GM19468 (cell line): ENCODE results near the gene RPS21.
A peak's percentile ranks its signal among the peaks of the same experiment; 100 is the strongest.

Source experiments
- ATAC-seq: cut with Tn5 transposase; IDR thresholded peaks from one replicate; pipeline ENCODE4 v1.9.1; 2021; ENCODE audit warnings: mild to moderate bottlenecking, moderate library complexity, moderate number of reproducible peaks; ENCODE audit not compliant: unreplicated experiment; ENCODE audit errors: extremely low read depth

Gene RPS21

DNA sequence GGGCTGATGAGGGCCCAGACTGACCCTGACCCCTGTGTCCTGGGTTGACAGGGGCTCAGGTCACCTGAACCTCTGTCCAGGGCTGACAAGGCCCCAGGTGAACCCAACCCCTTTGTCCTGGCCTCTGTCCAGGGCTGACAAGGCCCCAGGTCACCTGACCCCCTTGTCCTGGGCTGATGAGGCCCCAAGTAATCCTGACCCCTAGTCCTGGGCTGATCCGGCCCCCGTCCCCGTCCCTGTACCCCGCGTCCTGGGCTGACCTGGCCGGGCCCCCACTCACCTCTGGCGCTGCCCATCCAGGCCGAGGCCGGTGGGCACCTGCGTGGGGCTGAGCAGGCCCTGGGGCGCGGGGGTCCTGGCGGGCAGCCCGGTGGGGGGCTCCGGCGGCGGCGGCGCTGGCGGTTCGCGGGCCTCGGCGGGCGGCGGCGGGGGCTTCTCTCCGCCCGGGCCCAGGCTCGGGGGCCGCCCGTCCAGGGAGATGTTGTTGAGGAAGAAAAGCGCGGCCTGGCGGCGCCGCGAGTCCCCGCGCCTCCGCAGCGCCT is 19.8 kb downstream of the RPS21 start:
- no peak for ATAC-seq

GRCh38 chr20:62407221-62407992 is 20.5 kb downstream of the RPS21 start, which contains the start of gene CABLES2:
CABLES2 (minus strand) TSS chr20:62407285; CDS start chr20:62407276, 9 bp downstream.
- ATAC-seq, result peak; percentile 80

DNA sequence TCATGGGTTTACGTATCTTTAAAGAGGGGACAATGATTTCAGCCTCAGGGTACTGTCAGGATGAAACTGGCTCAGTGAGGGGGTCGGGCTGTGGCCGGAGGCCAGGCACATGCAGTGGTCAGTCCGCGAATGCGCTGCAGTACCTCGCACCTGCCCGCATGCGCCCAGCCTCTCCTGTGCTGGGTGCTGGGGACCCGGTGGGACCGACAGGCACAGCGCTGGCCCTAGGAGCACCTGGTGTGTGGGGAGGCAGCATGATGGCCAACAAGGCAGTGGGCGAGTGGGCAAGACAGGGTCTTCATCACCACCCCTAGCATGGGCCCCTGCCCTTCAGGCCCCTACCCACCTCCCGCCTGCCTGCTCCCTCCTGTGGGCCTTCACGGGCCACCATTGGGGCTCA is 21.2 kb downstream of the RPS21 start:
- no peak for ATAC-seq

- ATAC-seq, result no peak
Measured at GRCh38 chr20:62408640-62409039, 21.7 kb downstream of the RPS21 start.

DNA sequence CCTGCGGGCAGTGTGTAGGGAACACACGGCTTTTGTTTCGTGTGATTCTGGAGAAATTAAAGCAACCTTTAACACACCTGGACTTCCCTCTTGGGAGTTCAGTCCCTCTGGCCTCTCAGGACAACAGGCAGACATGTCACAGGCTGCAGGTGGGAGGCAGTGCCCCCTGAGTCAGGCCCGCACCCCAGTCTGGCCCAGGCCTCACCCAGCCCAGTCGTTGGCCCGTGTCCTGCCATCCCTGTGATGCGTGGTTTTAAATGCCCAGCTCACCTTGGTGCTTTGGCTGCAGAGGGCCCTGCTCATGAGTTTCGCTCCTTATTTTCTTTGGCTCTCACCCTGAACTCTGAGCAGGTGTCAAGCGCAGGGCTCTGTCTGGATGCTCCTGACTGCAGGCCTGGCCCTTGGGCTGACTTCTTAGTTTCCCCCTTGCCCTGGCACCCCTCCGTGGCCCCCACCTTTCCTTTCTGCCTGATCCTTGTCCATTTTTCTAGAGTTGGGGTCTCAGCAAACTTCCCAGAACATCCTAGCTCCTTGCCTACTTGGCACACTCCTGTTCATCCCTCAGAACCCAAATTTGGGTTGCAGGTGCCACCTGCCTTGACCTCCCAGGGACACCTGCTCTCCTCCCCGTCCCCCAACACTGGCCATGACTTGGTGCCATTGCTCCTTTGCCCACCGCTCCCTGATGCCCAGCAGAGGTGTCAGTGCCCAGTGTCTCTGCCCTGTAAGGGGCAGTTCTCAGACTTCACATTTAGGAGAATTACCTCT is 22.4 kb downstream of the RPS21 start:
- ATAC-seq, result no peak

GRCh38 chr20:62409931-62410745 is 23.2 kb downstream of the RPS21 start:
- ATAC-seq, result no peak

- ATAC-seq, result no peak
Measured at GRCh38 chr20:62410746-62411478, 24.0 kb downstream of the RPS21 start.

GRCh38 chr20:62411479-62412193 is 24.7 kb downstream of the RPS21 start:
- ATAC-seq, result no peak

GRCh38 chr20:62412194-62413024 is 25.5 kb downstream of the RPS21 start:
- ATAC-seq, result no peak

DNA sequence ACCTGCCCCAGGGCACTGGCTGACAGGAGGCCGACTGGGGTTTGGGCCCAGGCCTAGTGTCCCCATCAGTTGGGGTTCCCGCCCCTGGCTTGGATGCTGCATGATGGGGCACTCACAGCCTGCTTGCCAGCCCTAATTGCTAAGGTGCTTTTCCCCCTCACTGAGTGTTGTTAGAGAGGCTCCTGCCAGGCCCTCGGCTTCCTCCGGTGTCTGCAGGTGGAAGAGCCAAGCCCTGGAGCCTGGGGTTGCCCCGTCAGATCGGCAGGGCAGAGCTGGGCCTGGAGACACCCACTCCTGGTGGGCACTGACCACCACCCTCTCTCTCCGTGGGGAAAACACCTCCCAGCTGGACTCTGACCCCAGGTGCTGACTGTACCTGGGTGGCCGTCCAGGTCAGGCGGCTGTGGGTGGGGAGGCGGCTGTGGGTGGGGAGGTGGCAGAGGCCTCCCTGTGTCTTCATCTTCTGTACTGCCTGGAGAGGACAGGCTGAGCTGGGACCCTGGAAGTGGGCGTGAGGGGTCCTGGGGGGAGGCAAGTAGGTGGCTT is 26.2 kb downstream of the RPS21 start:
- no peak for ATAC-seq

- ATAC-seq, result no peak
Measured at GRCh38 chr20:62413896-62414481, 27.1 kb downstream of the RPS21 start.

DNA sequence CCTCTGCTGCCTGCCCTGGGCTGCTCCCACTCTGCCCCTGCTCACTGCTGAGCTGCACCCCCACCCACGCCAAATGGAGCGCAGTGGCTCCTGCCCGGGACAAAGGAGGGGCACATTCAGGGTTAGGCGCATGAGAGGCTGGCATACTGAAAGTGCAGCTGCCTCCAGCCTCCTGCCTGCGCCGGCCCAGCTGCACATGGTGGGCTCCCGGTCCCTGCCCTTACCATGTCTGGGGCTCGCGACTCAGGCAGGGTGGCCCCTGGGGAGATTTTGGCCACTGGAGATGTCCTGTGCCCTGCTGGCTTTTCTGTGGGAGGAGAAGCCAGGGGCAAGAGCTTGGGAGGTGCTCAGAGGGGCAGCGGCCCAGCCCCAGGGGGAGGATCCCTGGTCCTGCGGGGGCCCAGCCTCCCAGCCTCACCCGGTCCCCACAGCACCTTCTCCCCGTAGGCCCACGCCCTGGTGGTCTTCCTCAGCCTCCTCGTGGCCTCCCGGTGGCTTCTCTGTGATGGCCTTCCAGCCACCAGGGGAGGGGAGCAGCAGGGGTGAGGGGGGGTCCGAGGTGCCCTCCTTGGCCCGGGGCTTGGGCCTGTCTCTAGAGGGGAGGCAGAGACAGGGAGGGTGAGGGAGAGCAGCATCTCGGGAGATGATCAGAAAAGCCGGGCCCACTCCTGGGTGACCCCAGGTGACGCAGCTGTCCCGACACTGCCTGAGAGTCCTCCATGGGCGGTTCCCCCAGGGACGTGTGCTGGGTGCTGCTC is 28.6 kb downstream of the RPS21 start:
- no peak for ATAC-seq

DNA sequence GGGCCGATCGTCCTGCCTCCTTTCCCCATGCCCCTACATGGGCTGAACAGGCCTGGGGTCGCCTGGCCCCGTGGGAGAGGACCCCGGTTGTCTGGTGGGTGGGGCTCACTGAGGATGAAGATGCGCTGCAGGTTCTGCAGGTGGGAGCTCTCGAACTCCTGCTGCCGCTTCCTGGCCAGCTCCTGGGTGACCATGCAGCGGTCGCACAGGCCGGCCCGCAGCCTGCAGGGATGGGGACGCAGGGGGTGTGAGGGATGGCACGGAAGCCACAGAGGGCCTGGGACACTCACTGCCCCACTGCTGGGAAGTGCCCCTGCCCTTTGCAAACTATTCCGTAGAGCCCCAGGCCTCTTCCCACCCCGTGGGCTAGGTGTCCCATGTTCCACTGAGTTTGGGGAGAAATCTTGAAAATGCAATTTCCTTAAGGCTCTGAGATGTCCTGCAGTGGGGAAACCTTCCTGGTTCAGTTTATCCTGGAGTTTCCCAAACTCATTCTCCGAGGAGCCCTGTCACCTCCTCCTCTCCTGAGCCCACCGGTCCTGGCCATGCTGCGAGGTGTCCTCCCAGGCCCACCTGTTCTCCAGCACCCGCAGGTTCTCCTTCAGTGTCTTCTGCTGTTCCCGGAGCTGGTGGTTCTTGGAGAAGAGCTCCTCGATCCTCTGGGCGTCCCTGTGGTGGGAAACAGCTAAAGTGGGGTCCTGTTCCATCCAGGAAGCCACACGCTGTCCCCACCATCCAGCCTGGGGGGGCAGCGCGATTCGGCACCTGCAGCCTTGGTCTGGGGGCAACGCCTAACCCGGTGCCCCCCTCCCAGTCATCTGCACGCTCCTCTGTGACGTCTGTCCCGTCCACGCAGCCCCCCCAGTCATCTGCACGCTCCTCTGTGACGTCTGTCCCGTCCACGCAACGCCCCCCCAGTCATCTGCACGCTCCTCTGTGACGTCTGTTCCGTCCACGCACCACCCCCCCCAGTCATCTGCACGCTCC is 30.0 kb downstream of the RPS21 start:
- ATAC-seq, result no peak

DNA sequence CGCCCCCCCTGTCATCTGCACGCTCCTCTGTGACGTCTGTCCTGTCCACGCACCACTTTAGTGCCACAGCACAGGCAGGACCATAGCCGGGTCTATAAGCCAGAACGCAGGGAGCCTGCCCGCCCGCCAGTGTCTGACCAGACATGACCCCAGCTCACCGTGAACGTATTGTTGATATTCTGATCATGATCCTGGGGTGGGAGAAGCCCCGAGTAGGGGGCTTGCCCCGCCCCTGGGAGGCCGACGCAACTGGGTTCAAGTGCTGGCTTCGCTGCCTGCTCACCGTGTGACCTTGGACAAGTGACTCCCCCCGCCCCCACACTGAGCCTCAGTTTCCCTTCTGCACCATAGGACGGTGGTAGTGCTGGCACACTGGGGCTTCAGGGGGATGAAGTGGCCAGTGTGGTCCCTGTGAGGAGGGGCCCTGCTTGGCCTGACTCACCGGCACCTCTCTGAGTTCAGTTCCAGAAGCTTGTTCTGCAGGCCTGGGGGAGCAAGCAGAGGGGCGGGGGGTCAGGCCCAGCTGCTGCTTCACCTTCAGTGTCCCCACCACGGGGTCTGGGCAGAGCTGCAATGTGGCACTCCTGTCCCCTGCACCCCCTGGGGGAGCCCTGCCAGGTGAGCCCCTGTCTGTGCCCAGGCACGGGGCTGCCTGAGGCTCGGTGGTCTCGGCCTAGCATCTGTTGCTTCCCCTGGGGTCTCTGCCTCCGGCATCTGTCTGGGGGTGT is 31.2 kb downstream of the RPS21 start:
- no peak for ATAC-seq
